Measurements from ENCODE around the gene EXOC4. TPM values are rescaled to one million over a fixed set of nuclear protein-coding genes. Genes with fewer than 3 reads are reported as not detected.

EXOC4 gene
- total RNA-seq, 4 donors from 2014 or later: 36.9 to 78.0 (median 52.2) TPM

DNA sequence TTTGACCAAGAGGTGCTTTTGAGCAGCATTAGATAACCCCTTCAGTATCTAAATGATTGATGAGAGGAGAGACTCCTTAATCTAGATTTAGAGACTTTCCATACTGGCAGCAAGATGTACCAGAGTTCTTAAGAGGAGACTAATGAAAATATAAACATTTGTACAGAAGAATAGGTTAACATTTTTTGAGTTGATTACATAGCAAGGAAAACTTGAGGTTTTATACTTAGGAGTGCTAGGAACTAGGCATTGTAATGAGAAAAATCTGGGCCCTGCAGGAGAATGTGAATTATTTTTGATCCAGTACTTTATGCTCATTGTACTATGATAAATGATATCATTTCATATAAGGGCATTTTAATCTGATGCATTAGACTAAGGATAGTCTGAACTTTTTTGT, 261.7 kb downstream of the EXOC4 start:
- Histone ChIP-seq H3K9me3 (no peaks in the 10 kb centered on the region), H3K4me3 (no peak overlapping the region), H3K4me1 (no peaks in the 10 kb centered on the region), H3K36me3 (no peaks in the 10 kb centered on the region), H3K27me3 (no peaks in the 10 kb centered on the region), H3K27ac (no peak overlapping the region)
- intact Hi-C loops (cut with DNase I; ENCODE audit: low total_unique reads): no loop called here
- TF ChIP-seq CTCF (IDR thresholded peaks at IDR 0.05 in 4 of 5, conservative IDR thresholded peaks at IDR 0.05 in 1 of 5): no peak
- no peak for TF ChIP-seq POLR2A (IDR thresholded peaks at IDR 0.05)
- in situ Hi-C loops (cut with MboI; ENCODE audit: low sequenced_read_pairs in 4 of 4): no loop called here
- ATAC-seq: no peak
- DNase-seq: no peak

DNA sequence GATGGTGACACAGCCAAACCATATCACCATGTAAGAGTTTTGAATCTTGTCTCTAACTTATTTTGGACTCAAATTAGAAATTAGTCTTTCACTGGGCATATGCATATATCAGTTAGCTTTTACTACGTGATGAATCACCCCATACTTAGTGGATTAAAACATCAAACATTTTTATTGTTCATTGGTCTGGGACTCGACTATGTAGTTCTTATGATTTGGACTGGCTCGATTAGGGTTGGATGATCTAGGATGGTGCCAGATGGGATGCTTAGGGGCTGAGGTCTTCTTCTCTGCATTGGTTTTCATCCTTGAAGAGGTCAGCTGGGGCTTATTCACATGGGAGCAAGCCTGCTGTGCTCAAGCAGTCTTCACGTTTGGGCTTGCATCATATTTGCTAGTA, 264.9 kb downstream of the EXOC4 start:
- no peak overlapping the region for H3K4me3 ChIP-seq
- ATAC-seq (no peak), DNase-seq (no peak)
- no peaks in the 10 kb centered on the region for H3K4me1 ChIP-seq
- intact Hi-C loops (cut with DNase I; ENCODE audit: low total_unique reads): no loop called here
- H3K9me3 ChIP-seq: no peaks in the 10 kb centered on the region
- no peaks in the 10 kb centered on the region for H3K36me3 ChIP-seq
- TF ChIP-seq POLR2A (IDR thresholded peaks at IDR 0.05) (no peak), CTCF (IDR thresholded peaks at IDR 0.05 in 4 of 5, conservative IDR thresholded peaks at IDR 0.05 in 1 of 5) (no peak)
- H3K27ac ChIP-seq: no peak overlapping the region
- in situ Hi-C loops (cut with MboI; ENCODE audit: low sequenced_read_pairs in 4 of 4): no loop called here
- no peaks in the 10 kb centered on the region for H3K27me3 ChIP-seq

- intact Hi-C loops (cut with DNase I; ENCODE audit: low total_unique reads): no loop called here
- no peak for DNase-seq
These were observed 265.8 kb downstream of the EXOC4 start for GRCh38 chr7:133518718-133519117.

DNA sequence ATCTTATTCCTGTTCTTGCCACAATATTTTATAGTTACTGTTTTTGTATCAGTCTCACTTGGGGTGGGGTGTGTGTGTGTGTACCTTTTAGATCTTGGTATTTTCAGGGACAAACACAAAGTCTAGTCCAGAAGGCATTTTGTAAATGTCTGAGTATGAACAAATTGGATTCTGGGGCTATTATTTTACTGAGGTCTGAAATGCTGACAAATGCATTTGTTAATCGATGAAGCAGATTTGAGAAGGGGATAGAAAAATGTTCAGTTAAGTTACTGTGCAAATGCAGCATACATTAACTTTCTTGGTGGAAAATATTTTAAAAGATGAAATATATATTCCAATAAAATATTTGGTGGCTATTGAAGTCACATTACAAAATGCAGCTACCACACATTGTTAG, 267.4 kb downstream of the EXOC4 start:
- Histone ChIP-seq H3K9me3 (no peaks in the 10 kb centered on the region), H3K4me1 (no peaks in the 10 kb centered on the region), H3K27ac (no peak overlapping the region), H3K4me3 (no peak overlapping the region), H3K36me3 (no peaks in the 10 kb centered on the region), H3K27me3 (no peaks in the 10 kb centered on the region)
- ATAC-seq: no peak
- DNase-seq: no peak
- intact Hi-C loops (cut with DNase I; ENCODE audit: low total_unique reads) (no loop called here), in situ Hi-C loops (cut with MboI; ENCODE audit: low sequenced_read_pairs in 4 of 4) (no loop called here)
- TF ChIP-seq CTCF (IDR thresholded peaks at IDR 0.05 in 4 of 5, conservative IDR thresholded peaks at IDR 0.05 in 1 of 5) (no peak), POLR2A (IDR thresholded peaks at IDR 0.05) (no peak)

More at GRCh38 chr7:133518718-133519117, 265.8 kb downstream of the EXOC4 start:
- H3K4me1 ChIP-seq: no peaks in the 10 kb centered on the region
- H3K36me3 ChIP-seq: no peaks in the 10 kb centered on the region
- no peak overlapping the region for H3K27ac ChIP-seq
- H3K4me3 ChIP-seq: no peak overlapping the region
- no peak for ATAC-seq
- TF ChIP-seq POLR2A (IDR thresholded peaks at IDR 0.05) (no peak), CTCF (IDR thresholded peaks at IDR 0.05 in 4 of 5, conservative IDR thresholded peaks at IDR 0.05 in 1 of 5) (no peak)
- no peaks in the 10 kb centered on the region for H3K9me3 ChIP-seq
- no peaks in the 10 kb centered on the region for H3K27me3 ChIP-seq
- in situ Hi-C loops (cut with MboI; ENCODE audit: low sequenced_read_pairs in 4 of 4): no loop called here

DNA sequence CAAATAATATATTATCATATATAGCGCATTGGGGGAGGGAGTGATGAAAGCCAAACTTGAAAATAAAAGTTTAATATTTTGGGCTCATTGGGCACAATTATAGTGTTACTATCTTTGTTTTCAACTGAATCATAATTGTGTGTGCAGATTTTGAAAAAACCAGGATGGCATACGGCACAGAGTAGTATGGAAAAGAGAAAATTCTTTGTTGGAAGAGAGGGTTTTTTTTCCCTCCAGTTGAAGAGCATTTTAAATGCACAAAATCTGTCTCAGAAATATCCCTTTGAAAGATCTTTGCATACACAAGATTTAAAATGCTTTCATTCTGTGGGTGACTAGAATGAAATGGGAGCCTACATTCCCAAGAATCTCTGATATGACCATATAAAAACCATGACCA, 269.6 kb downstream of the EXOC4 start:
- Histone ChIP-seq H3K27ac (no peak overlapping the region), H3K4me1 (no peaks in the 10 kb centered on the region), H3K9me3 (no peaks in the 10 kb centered on the region), H3K4me3 (no peak overlapping the region), H3K36me3 (no peaks in the 10 kb centered on the region), H3K27me3 (no peaks in the 10 kb centered on the region)
- in situ Hi-C loops (cut with MboI; ENCODE audit: low sequenced_read_pairs in 4 of 4) (no loop called here), intact Hi-C loops (cut with DNase I; ENCODE audit: low total_unique reads) (no loop called here)
- no peak for ATAC-seq
- TF ChIP-seq CTCF (IDR thresholded peaks at IDR 0.05 in 4 of 5, conservative IDR thresholded peaks at IDR 0.05 in 1 of 5) (no peak), POLR2A (IDR thresholded peaks at IDR 0.05) (no peak)
- no peak for DNase-seq

Measured in gastrocnemius medialis (tissue), 4 donors.